Transverse colon (tissue), 3 donors: ENCODE data around the gene NEU2.

Experiments used
- CTCF ChIP-seq, 5 experiments: fragments of 200-600 bp in 3 of 5; fragments of 450-650 bp in 2 of 5; sonication (generic) in 3 of 5; IDR thresholded peaks; 1 replicate in 2 of 5; 2 replicates in 3 of 5; pipeline ENCODE4 v1.5.1; 2016 to 2017; ENCODE audit warnings: antibody characterized with exemption in 5 of 5, inconsistent platforms in 3 of 5, mild to moderate bottlenecking in 2 of 5, moderate library complexity in 1 of 5
- EP300 ChIP-seq: sonication (generic); formaldehyde crosslinking; IDR thresholded peaks from one replicate; pipeline ENCODE4 v1.6.1; 2017; ENCODE audit warnings: antibody characterized with exemption, low read depth
- POLR2A ChIP-seq: fragments of 450-650 bp; IDR thresholded peaks from one replicate; pipeline ENCODE4 v1.6.1; 2016; ENCODE audit warnings: antibody characterized with exemption, mild to moderate bottlenecking, moderate library complexity

- TF ChIP-seq CTCF (IDR thresholded peaks at IDR 0.05) (no peak), EP300 (no peak), POLR2A (no peak)
Measured at GRCh38 chr2:233035426-233036161, 3.1 kb downstream of the NEU2 start.
